AG09319 (cell line): Measurements from ENCODE around the gene MYEOV.

Source experiments
- DNase-seq: peaks from one replicate; pipeline ENCODE4 v3.0.0-alpha.2; 2010; ENCODE audit warnings: low read depth; ENCODE audit errors: extremely low read depth
- CTCF ChIP-seq: IDR thresholded peaks from 2 replicates; pipeline ENCODE4 v1.5.1; 2011; ENCODE audit warnings: low read depth, mild to moderate bottlenecking, inconsistent platforms, low read length, moderate library complexity

MYEOV gene

GRCh38 chr11:69312453-69313404 lies 18.8 kb downstream of the MYEOV start:
- TF ChIP-seq CTCF, result no peak
- no peak for DNase-seq

- no peak for TF ChIP-seq CTCF
- DNase-seq, result no peak
Observed at GRCh38 chr11:69313992-69314391, 20.0 kb downstream of the MYEOV start.

GRCh38 chr11:69314555-69314954 lies 20.6 kb downstream of the MYEOV start:
- TF ChIP-seq CTCF, result no peak
- no peak for DNase-seq

GRCh38 chr11:69316956-69317355 lies 23.0 kb downstream of the MYEOV start:
- TF ChIP-seq CTCF, result no peak
- no peak for DNase-seq

GRCh38 chr11:69317401-69318092 lies 23.6 kb downstream of the MYEOV start:
- TF ChIP-seq CTCF, result no peak
- DNase-seq, result no peak

GRCh38 chr11:69318093-69318420 lies 24.1 kb downstream of the MYEOV start:
- no peak for TF ChIP-seq CTCF
- DNase-seq, result no peak
